Endodermal cell (in vitro differentiated cells): Measurements from ENCODE around the gene PAGE4. TPM values are rescaled to one million over a fixed set of nuclear protein-coding genes. Genes with fewer than 3 reads are reported as not detected.

Experiments
- DNase-seq: peaks from one replicate; pipeline ENCODE4 v3.0.0-alpha.2; 2017
- H3K27ac ChIP-seq: 2 replicates; pipeline ENCODE4 v1.5.1; 2013; ENCODE audit warnings: mild to moderate bottlenecking, low read depth, low read length, moderate library complexity
- H3K27me3 ChIP-seq: 2 replicates; pipeline ENCODE4 v1.6.1; 2013; ENCODE audit warnings: mild to moderate bottlenecking, low read length, moderate library complexity; ENCODE audit not compliant: insufficient read depth, control insufficient read depth, poor library complexity, severe bottlenecking
- H3K36me3 ChIP-seq: 2 replicates; pipeline ENCODE4 v1.7.0; 2013; ENCODE audit warnings: mild to moderate bottlenecking, low read length, moderate library complexity; ENCODE audit not compliant: control insufficient read depth, insufficient read depth
- H3K4me1 ChIP-seq: one replicate; pipeline ENCODE4 v1.7.0; 2013; ENCODE audit warnings: low read length; ENCODE audit not compliant: control insufficient read depth, insufficient read depth
- H3K4me3 ChIP-seq: 2 replicates; pipeline ENCODE4 v1.5.1; 2013; ENCODE audit warnings: mild to moderate bottlenecking, low read length, moderate library complexity
- H3K9ac ChIP-seq: 2 replicates; pipeline ENCODE4 v1.6.1; 2013; ENCODE audit warnings: mild to moderate bottlenecking, low read length, moderate library complexity; ENCODE audit not compliant: poor library complexity, severe bottlenecking; ENCODE audit errors: extremely low read depth
- H3K9me3 ChIP-seq: 2 replicates; pipeline ENCODE4 v1.6.1; 2013; ENCODE audit warnings: mild to moderate bottlenecking, low read length, moderate library complexity; ENCODE audit not compliant: control insufficient read depth
- H3K27ac Mint-ChIP-seq: 2 replicates; pipeline ENCODE4 v1.8.0; 2020; ENCODE audit warnings: mixed read lengths
- H3K27me3 Mint-ChIP-seq: 2 replicates; pipeline ENCODE4 v1.8.0; 2021; ENCODE audit warnings: mild to moderate bottlenecking, mixed read lengths; ENCODE audit not compliant: insufficient read depth
- H3K36me3 Mint-ChIP-seq: 2 replicates; pipeline ENCODE4 v1.8.0; 2020; ENCODE audit warnings: low read depth, mixed read lengths
- H3K4me1 Mint-ChIP-seq: 2 replicates; pipeline ENCODE4 v1.8.0; 2020; ENCODE audit warnings: mixed read lengths
- H3K4me3 Mint-ChIP-seq: 2 replicates; pipeline ENCODE4 v1.8.0; 2020; ENCODE audit warnings: mild to moderate bottlenecking, moderate library complexity, mixed read lengths
- H3K9me3 Mint-ChIP-seq: 2 replicates; pipeline ENCODE4 v1.8.0; 2020; ENCODE audit warnings: mild to moderate bottlenecking, mixed read lengths
- CTCF ChIP-seq: fragments of 200-600 bp; sonication (generic); conservative IDR thresholded peaks from 2 replicates; pipeline ENCODE4 v1.5.0; 2021; ENCODE audit warnings: antibody characterized with exemption, mild to moderate bottlenecking
- WGBS, 2 experiments: methylation state at CpG; one replicate each; pipeline versions ENCODE4 v1.1.5 to v1.1.7; 2013; ENCODE audit warnings: missing lambda C conversion rate in 2 of 2, mixed read lengths in 1 of 2; ENCODE audit not compliant: insufficient coverage in 1 of 2, insufficient read length in 1 of 2; 5-methylcytosine and 5-hydroxymethylcytosine counted together
- total RNA-seq, 2 donors: library from RNA; stranded (reverse); fragmentation: NEBNext Ultra II Directional in 1 of 2; extraction: Animal tissue kit (Norgen Biotek cat#: 25700) in 1 of 2; gene quantifications; 2 replicates in 1 of 2; 3 replicates in 1 of 2; pipeline ENCODE4 v1.2.1, GENCODE V29; 2021

Gene PAGE4
- total RNA-seq, 2 donors from 2014 or later: not detected

DNA sequence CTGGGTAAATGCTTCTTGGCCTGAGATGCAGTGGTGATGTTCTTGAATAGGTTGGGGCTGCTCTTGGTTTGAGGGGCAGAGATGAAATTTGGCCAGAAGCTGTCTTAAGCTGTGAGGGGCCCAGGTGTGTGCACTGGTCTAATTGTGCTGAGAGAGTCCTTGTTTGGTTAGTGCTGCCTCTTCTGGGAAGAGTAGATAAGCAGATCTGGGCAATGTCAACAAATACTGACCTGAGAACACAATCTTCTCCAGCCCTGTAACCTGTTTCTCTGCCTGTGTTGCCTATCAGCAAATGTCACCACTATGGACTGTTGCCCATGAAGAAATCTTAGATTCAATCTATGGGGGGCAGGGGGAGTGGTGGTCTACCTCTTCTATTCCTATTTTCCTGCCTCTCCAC, 33.0 kb downstream of the PAGE4 start:
- H3K4me3 Mint-ChIP-seq: no peak overlapping the region
- no peaks in the 10 kb centered on the region for H3K4me1 ChIP-seq
- no peak for TF ChIP-seq CTCF
- H3K9me3 ChIP-seq: no peaks in the 10 kb centered on the region
- H3K9me3 Mint-ChIP-seq: peaks cover 23% of the 10 kb centered on the region
- H3K27ac ChIP-seq: no peak overlapping the region
- H3K4me3 ChIP-seq: no peak overlapping the region
- no peak for DNase-seq
- H3K4me1 Mint-ChIP-seq: peaks cover 3% of the 10 kb centered on the region
- no peak overlapping the region for H3K27ac Mint-ChIP-seq
- no peak overlapping the region for H3K9ac ChIP-seq
- H3K36me3 Mint-ChIP-seq: no peaks in the 10 kb centered on the region
- H3K27me3 Mint-ChIP-seq: no peaks in the 10 kb centered on the region
- H3K27me3 ChIP-seq: no peaks in the 10 kb centered on the region
- no peaks in the 10 kb centered on the region for H3K36me3 ChIP-seq

GRCh38 chrX:49868739-49869138, 39.6 kb downstream of the PAGE4 start:
- H3K4me1 Mint-ChIP-seq: no peaks in the 10 kb centered on the region
- TF ChIP-seq CTCF: no peak

GRCh38 chrX:49876750-49877149, 47.6 kb downstream of the PAGE4 start:
- Histone ChIP-seq H3K4me1 (no peaks in the 10 kb centered on the region), H3K36me3 (no peaks in the 10 kb centered on the region), H3K27me3 (no peaks in the 10 kb centered on the region), H3K27ac (no peak overlapping the region), H3K9me3 (no peaks in the 10 kb centered on the region), H3K4me3 (no peak overlapping the region), H3K9ac (no peak overlapping the region)
- H3K9me3 Mint-ChIP-seq: peaks cover 45% of the 10 kb centered on the region
- TF ChIP-seq CTCF: peak; percentile 75
- H3K4me3 Mint-ChIP-seq: no peak overlapping the region
- no peak overlapping the region for H3K27ac Mint-ChIP-seq
- peaks cover 5% of the 10 kb centered on the region for H3K36me3 Mint-ChIP-seq
- WGBS, 2 experiments: 0 to 7% methylated on average over 1 of the region's 3 CpGs
- DNase-seq: peak; percentile 50
- H3K27me3 Mint-ChIP-seq: peaks cover 7% of the 10 kb centered on the region
- H3K4me1 Mint-ChIP-seq: no peaks in the 10 kb centered on the region

More at GRCh38 chrX:49868739-49869138, 39.6 kb downstream of the PAGE4 start:
- no peaks in the 10 kb centered on the region for H3K36me3 ChIP-seq
- H3K4me3 ChIP-seq: no peak overlapping the region
- no peaks in the 10 kb centered on the region for H3K9me3 ChIP-seq
- Mint-ChIP-seq H3K9me3 (peaks cover 37% of the 10 kb centered on the region), H3K36me3 (no peaks in the 10 kb centered on the region), H3K27me3 (no peaks in the 10 kb centered on the region), H3K4me3 (no peak overlapping the region), H3K27ac (no peak overlapping the region)
- no peak for DNase-seq
- H3K4me1 ChIP-seq: no peaks in the 10 kb centered on the region
- H3K27ac ChIP-seq: no peak overlapping the region
- WGBS, 2 experiments: 86% methylated on average over 1 of the region's 1 CpG; no CpG with 5 or more reads in 1 of the 2 experiments
- H3K27me3 ChIP-seq: no peaks in the 10 kb centered on the region
- H3K9ac ChIP-seq: no peak overlapping the region
